Prostate gland (tissue), 2 donors: Measurements from ENCODE around the gene MAFB. TPM values are rescaled to one million over a fixed set of nuclear protein-coding genes. Genes with fewer than 3 reads are reported as not detected.

Experiments used
- DNase-seq: peaks from one replicate; pipeline ENCODE4 v3.0.0-alpha.2; 2019; ENCODE audit warnings: low spot score
- H3K27ac ChIP-seq, 2 donors: fragments of 200-600 bp; sonication (generic); 2 replicates each; pipeline ENCODE4 v1.5.1; 2017 to 2019
- H3K27me3 ChIP-seq: fragments of 200-600 bp; sonication (generic); replicated peaks from 2 replicates; pipeline ENCODE4 v1.5.1; 2019; ENCODE audit not compliant: insufficient read depth
- H3K36me3 ChIP-seq, 2 donors: fragments of 200-600 bp; sonication (generic); 1 replicate in 1 of 2; 2 replicates in 1 of 2; pipeline versions ENCODE4 v1.5.1 to v1.8.1; 2017 to 2019
- H3K4me1 ChIP-seq: fragments of 200-600 bp; sonication (generic); replicated peaks from 2 replicates; pipeline ENCODE4 v1.5.1; 2019
- H3K4me3 ChIP-seq, 2 donors: fragments of 200-600 bp; sonication (generic); 2 replicates each; pipeline ENCODE4 v1.5.1; 2017 to 2019
- H3K9me3 ChIP-seq: fragments of 200-600 bp; sonication (generic); 2 replicates; pipeline ENCODE4 v1.5.1; 2017
- POLR2A ChIP-seq: fragments of 450-650 bp; IDR thresholded peaks from one replicate; pipeline ENCODE4 v1.6.1; 2016; ENCODE audit warnings: antibody characterized with exemption, mild to moderate bottlenecking
- POLR2AphosphoS5 ChIP-seq: sonication (generic); formaldehyde crosslinking; IDR thresholded peaks from one replicate; pipeline ENCODE4 v1.6.1; 2017; ENCODE audit warnings: antibody characterized with exemption
- WGBS: methylation state at CpG from one replicate; pipeline ENCODE4 v1.1.5; 2018; 5-methylcytosine and 5-hydroxymethylcytosine counted together
- intact Hi-C: fragments of 100-400 bp; cut with DNase I; formaldehyde crosslinking; loops from one replicate; pipeline ENCODE4 v1.14.2; 2022
- total RNA-seq, 2 donors: library from RNA; depleted of rRNA; stranded (reverse); fragments of >200 nt; gene quantifications; one replicate each; pipeline ENCODE4 v1.1.0, GENCODE V29; 2016
- TF ChIP-seq, protein P1 (sequence below), 4 experiments: fragments of 200-600 bp in 2 of 4; fragments of 450-650 bp in 2 of 4; sonication (generic) in 2 of 4; IDR thresholded peaks; 1 replicate in 3 of 4; 2 replicates in 1 of 4; pipeline ENCODE4 v1.5.1; 2016 to 2019; ENCODE audit warnings: antibody characterized with exemption in 4 of 4, mild to moderate bottlenecking in 2 of 4, moderate library complexity in 2 of 4

The MAFB gene
- total RNA-seq, 2 donors from 2014 or later: 34.0 to 49.5 TPM

DNA sequence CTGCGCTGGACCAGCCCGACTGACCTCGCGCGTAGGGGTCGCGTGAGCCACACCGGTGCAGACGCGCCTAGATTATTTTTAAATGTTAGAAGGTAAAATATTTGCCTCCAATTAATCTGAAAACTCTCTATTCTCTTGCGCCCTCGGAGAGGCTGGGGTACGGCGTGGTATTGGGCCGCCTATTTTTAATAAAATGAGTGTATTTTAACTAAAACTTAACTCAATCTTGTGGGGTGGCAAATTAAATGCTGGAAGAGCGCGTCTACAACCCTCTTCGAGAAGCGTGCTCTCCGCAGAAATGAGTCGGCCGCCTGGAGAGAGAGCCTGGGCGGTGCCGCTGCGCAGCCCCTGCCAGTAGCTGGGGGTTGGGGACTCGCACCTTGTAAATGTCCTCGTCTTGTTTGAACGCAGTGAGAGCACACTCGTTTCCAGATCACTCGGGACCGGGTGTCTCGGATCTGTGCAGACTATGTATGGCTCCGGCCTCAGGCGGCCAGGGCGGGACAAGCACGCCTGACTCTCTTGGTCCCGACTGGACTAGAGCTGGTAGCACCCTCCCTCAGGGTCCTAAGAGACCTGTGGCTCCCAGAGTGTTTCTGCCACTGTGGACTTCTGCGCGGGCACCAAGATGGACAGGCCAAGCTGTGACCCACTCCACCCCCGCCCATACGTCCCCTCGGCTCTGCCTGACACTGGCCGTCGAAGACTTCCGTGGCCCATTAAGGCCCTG is 2.0 kb upstream of the MAFB start:
- TF ChIP-seq POLR2AphosphoS5 (no peak), POLR2A (no peak)
- TF ChIP-seq, protein P1, sequence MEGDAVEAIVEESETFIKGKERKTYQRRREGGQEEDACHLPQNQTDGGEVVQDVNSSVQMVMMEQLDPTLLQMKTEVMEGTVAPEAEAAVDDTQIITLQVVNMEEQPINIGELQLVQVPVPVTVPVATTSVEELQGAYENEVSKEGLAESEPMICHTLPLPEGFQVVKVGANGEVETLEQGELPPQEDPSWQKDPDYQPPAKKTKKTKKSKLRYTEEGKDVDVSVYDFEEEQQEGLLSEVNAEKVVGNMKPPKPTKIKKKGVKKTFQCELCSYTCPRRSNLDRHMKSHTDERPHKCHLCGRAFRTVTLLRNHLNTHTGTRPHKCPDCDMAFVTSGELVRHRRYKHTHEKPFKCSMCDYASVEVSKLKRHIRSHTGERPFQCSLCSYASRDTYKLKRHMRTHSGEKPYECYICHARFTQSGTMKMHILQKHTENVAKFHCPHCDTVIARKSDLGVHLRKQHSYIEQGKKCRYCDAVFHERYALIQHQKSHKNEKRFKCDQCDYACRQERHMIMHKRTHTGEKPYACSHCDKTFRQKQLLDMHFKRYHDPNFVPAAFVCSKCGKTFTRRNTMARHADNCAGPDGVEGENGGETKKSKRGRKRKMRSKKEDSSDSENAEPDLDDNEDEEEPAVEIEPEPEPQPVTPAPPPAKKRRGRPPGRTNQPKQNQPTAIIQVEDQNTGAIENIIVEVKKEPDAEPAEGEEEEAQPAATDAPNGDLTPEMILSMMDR (IDR thresholded peaks at IDR 0.05): no peak
- no peak overlapping the region for H3K27ac ChIP-seq
- no peaks in the 10 kb centered on the region for H3K27me3 ChIP-seq
- H3K36me3 ChIP-seq: no peaks in the 10 kb centered on the region
- intact Hi-C loops: loop anchor here (5.0 to 10.0 kb wide), 3 partner anchors 426 to 1419 kb away; no protein-coding TSS in a partner anchor
- no peaks in the 10 kb centered on the region for H3K9me3 ChIP-seq
- DNase-seq: no peak
- no peak overlapping the region for H3K4me3 ChIP-seq
- no peaks in the 10 kb centered on the region for H3K4me1 ChIP-seq
- WGBS: 55% methylated on average over 43 of the region's 45 CpGs

DNA sequence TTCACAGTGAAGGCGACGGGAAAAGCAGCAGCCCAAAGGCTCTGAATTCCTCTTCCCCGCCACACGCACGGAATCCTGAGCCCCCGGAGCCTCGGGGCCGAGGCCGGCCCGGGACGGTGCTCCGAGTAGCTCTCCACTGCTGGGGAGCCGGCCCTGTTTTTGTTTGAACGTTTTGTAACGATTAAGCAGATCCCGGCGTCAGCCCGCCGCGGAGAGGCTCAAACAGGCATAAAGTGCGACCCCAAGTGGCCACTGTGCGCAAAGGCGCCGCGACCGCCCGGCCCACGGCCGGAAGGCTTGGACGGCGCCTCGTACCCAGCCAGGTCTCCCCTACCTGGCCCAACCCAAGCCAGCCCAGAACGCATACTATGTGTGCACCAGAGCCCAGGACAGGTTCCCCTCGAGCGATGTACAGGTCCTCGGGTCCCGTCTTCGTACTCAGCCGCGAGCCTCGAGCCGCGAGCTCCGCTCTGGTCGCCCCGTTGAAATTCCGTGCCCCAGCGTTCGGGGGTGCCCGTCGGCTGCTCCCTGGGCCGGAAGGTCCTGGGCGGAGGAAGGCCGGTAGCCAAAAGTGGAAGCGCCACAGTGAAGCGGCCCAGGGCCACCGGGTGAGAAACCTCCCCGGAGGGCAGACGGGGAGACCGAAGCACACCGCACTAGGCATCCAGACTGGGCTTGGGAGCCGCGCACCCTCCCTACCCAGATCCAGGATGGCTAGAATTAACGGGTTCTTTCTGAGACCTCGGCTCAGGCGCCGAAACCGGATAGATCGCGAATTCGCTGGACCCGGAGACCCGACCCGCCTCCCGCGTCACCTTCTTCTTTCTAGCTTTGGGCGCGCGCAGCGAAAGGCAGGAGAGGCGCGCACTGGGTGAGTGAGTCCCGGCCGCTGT is 1.2 kb upstream of the MAFB start:
- no peaks in the 10 kb centered on the region for H3K27me3 ChIP-seq
- no peaks in the 10 kb centered on the region for H3K4me1 ChIP-seq

DNA sequence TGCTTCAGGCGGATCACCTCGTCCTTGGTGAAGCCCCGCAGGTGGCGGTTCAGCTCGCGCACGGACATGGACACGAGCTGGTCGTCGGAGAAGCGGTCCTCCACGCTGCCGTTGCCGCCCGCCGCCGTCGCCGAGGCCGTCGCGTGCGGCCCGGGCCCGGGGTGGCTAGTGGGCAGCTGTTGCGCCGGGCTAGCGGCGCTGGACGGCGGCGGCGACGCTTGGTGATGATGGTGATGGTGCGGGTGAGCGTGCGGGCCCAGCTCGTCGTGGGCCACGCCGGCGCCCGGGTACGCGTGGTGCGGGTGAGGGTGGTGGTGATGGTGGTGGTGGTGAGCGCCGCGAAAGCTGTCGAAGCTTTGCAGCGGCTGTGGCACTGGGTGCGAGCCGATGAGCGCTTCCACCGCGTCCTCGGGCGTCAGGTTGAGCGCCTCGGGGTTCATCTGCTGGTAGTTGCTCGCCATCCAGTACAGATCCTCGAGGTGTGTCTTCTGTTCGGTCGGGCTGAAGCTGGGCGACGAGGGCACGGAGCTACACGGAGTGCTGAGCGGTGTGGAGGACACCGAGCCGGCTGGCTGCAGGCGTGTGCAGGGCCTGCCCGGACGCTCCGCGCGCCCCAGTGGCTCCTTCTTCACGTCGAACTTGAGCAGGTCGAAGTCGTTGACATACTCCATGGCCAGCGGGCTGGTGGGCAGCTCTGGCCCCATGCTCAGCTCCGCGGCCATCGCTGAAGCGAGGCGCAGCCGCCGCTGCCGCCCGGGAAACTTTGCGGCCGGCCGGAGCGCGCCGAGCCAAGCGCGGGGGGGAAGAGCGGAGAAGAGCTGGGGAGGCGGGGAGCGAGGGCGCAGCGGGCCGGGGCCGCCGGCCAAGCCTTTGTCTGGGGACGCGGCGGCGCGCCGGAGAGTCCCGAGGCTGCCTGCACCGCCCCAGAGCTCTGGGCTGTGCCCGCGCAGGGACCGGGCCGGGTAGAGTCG is 622 bp downstream of the MAFB start:
- Histone ChIP-seq H3K4me1 (no peaks in the 10 kb centered on the region), H3K4me3 (peak overlapping the region; percentile 67 to 74), H3K27ac (peak overlapping the region; percentile 86 to 96), H3K9me3 (no peaks in the 10 kb centered on the region), H3K27me3 (no peaks in the 10 kb centered on the region), H3K36me3 (no peaks in the 10 kb centered on the region)
- WGBS: 1% methylated on average over 107 of the region's 120 CpGs
- no peak for TF ChIP-seq POLR2AphosphoS5
- no peak for TF ChIP-seq POLR2A
- TF ChIP-seq, protein P1 (IDR thresholded peaks at IDR 0.05): no peak
- DNase-seq: no peak
- intact Hi-C loops: loop anchor here (5.0 kb wide), 1 partner anchor 801 kb away; no protein-coding TSS in a partner anchor

More for the DNA sequence above, 1.2 kb upstream of the MAFB start:
- H3K27ac ChIP-seq: peak overlapping the region; percentile 94 to 96
- WGBS: 10% methylated on average over 72 of the region's 84 CpGs
- no peaks in the 10 kb centered on the region for H3K36me3 ChIP-seq
- intact Hi-C loops: loop anchor here (5.0 to 10.0 kb wide), 4 partner anchors 425 to 1418 kb away; no protein-coding TSS in a partner anchor
- no peaks in the 10 kb centered on the region for H3K9me3 ChIP-seq
- DNase-seq: peak; percentile 91
- TF ChIP-seq, protein P1 (IDR thresholded peaks at IDR 0.05): peak; percentile 88 to 96 (median 92)
- TF ChIP-seq POLR2A (no peak), POLR2AphosphoS5 (peak; percentile 49)
- H3K4me3 ChIP-seq: peak overlapping the region; percentile 67 to 74

DNA sequence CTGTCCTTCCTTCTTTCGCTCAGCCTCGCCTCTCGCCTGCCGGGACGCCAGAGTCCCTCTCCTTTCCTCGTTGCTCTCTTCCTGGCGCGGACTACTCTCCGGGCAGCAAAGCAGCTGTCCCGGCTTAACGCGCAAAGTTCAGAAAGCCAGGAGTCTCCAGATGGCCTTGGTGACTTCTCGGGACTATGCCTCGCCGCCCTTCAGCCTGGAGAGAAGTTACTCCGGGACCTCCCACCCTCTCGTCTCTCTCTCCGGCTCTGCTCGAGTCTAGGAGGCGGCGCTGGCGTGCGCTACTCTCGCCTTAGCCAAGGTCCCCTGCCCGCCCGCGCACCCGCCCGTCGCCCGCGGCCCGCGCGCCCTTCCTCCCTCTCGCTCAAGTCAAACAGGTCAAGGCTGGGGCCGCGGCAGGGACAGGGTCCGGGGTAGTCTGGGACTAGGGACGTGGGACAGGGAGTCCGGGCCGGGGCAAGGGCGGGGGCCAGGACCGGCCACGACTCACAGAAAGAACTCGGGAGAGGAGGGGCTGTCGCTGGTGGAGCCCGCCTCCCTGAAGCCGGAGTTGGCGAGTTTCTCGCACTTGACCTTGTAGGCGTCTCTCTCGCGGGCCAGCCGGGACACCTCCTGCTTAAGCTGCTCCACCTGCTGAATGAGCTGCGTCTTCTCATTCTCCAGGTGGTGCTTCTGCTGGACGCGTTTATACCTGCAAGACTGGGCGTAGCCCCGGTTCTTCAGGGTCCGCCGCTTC is 1.5 kb downstream of the MAFB start:
- intact Hi-C loops: loop anchor here (5.0 kb wide), 1 partner anchor 800 kb away; no protein-coding TSS in a partner anchor
- Histone ChIP-seq H3K27me3 (no peaks in the 10 kb centered on the region), H3K27ac (peak overlapping the region; percentile 86 to 96), H3K9me3 (no peaks in the 10 kb centered on the region), H3K4me3 (peak overlapping the region; percentile 67 to 74), H3K4me1 (no peaks in the 10 kb centered on the region), H3K36me3 (no peaks in the 10 kb centered on the region)
- 0% methylated on average over 41 of the region's 62 CpGs for WGBS
- peak; percentile 81 for DNase-seq
- TF ChIP-seq, protein P1 (IDR thresholded peaks at IDR 0.05): no peak
- peak; percentile 15 for TF ChIP-seq POLR2AphosphoS5
- TF ChIP-seq POLR2A: peak; percentile 24
